T-cell (primary cell): ENCODE measurements around the gene SULT1E1. TPM values are rescaled to one million over a fixed set of nuclear protein-coding genes. Genes with fewer than 3 reads are reported as not detected.
"Not testable (repeated sequence)": the region's sequence is repeated elsewhere in the genome, so short reads cannot be mapped to it uniquely, and the experiment has no call there.

Experiments used
- ATAC-seq, 4 experiments: fragments of 200-7000 bp in 3 of 4; fragments of 150-1000 bp in 1 of 4; cut with Tn5 transposase; replicated peaks in 1 of 4; 1 replicate in 3 of 4; 2 replicates in 1 of 4; pipeline ENCODE4 v1.10.0; 2021; ENCODE audit warnings: moderate library complexity in 3 of 4, mild to moderate bottlenecking in 2 of 4, moderate number of reproducible peaks in 1 of 4
- CTCF ChIA-PET, 2 donors: fragments of 300-600 bp; sonication (Branson Sonifier 250); formaldehyde crosslinking; loops; one replicate each; lab custom pipeline; 2022; ENCODE audit warnings: antibody characterized with exemption in 2 of 2; lab: Charles Lee
- POLR2A ChIA-PET, 2 donors: fragments of 300-600 bp; sonication (Branson Sonifier 250); formaldehyde crosslinking; loops; one replicate each; lab custom pipeline; 2022; ENCODE audit warnings: antibody characterized with exemption in 2 of 2; lab: Charles Lee
- DNase-seq, 35 experiments: peaks; one replicate each; pipeline versions ENCODE4 v3.0.0 to v3.0.0-alpha.2; 2013 to 2023
- H3K27ac ChIP-seq: one replicate; pipeline ENCODE4 v1.5.1; 2013; ENCODE audit warnings: low read length
- H3K27me3 ChIP-seq, 2 experiments: replicated peaks in 1 of 2; 1 replicate in 1 of 2; 2 replicates in 1 of 2; pipeline versions ENCODE4 v1.6.1 to v1.7.0; 2013; ENCODE audit warnings: low read length in 1 of 2, mixed read lengths in 1 of 2; ENCODE audit not compliant: control insufficient read depth in 2 of 2, insufficient read depth in 2 of 2; ENCODE audit errors: extremely low read depth in 1 of 2
- H3K36me3 ChIP-seq, 2 donors: 1 replicate in 1 of 2; 2 replicates in 1 of 2; pipeline versions ENCODE4 v1.6.1 to v1.7.0; 2013; ENCODE audit warnings: low read length in 1 of 2; ENCODE audit not compliant: control insufficient read depth in 2 of 2, insufficient read depth in 1 of 2; ENCODE audit errors: extremely low read depth in 1 of 2
- H3K4me1 ChIP-seq, 2 experiments: 1 replicate in 1 of 2; 2 replicates in 1 of 2; pipeline versions ENCODE4 v1.6.1 to v1.7.0; 2013; ENCODE audit warnings: low read length in 2 of 2, mixed read lengths in 1 of 2; ENCODE audit not compliant: insufficient read depth in 2 of 2, control insufficient read depth in 1 of 2; ENCODE audit errors: extremely low read depth in 1 of 2
- H3K4me3 ChIP-seq, 2 donors: 1 replicate in 1 of 2; 2 replicates in 1 of 2; pipeline versions ENCODE4 v1.5.1 to v1.7.0; 2013; ENCODE audit warnings: mild to moderate bottlenecking in 2 of 2, low read length in 1 of 2, moderate library complexity in 1 of 2; ENCODE audit not compliant: control insufficient read depth in 1 of 2; ENCODE audit errors: extremely low read depth in 1 of 2
- H3K9me3 ChIP-seq: 2 replicates; pipeline ENCODE4 v1.7.0; 2013
- H3K27ac Mint-ChIP-seq, 2 donors: one replicate each; pipeline ENCODE4 v1.8.0; 2020 to 2021; ENCODE audit warnings: mild to moderate bottlenecking in 2 of 2, mixed read lengths in 2 of 2
- H3K27me3 Mint-ChIP-seq, 2 donors: one replicate each; pipeline ENCODE4 v1.8.0; 2021 to 2022; ENCODE audit warnings: mixed read lengths in 2 of 2
- H3K36me3 Mint-ChIP-seq: one replicate; pipeline ENCODE4 v1.8.0; 2021; ENCODE audit warnings: mixed read lengths
- H3K4me1 Mint-ChIP-seq, 3 donors: one replicate each; pipeline ENCODE4 v1.8.0; 2020 to 2022; ENCODE audit warnings: mixed read lengths in 3 of 3, mild to moderate bottlenecking in 1 of 3
- H3K4me3 Mint-ChIP-seq, 3 donors: one replicate each; pipeline ENCODE4 v1.8.0; 2020 to 2022; ENCODE audit warnings: mild to moderate bottlenecking in 3 of 3, mixed read lengths in 3 of 3, moderate library complexity in 3 of 3
- H3K9me3 Mint-ChIP-seq, 3 donors: one replicate each; pipeline ENCODE4 v1.8.0; 2020 to 2022; ENCODE audit warnings: mixed read lengths in 3 of 3
- WGBS: methylation state at CpG from one replicate; pipeline ENCODE4 v1.1.5; 2013; ENCODE audit warnings: missing lambda C conversion rate; ENCODE audit not compliant: insufficient coverage; 5-methylcytosine and 5-hydroxymethylcytosine counted together
- total RNA-seq, 35 experiments: library from RNA in 6 of 35; stranded (reverse) in 6 of 35; fragments of 120-200 nt in 1 of 35; gene quantifications; one replicate each; pipeline versions ENCODE4 v1.2.1 to v1.2.4 and lab custom pipeline; 2013 to 2026

Gene SULT1E1
- total RNA-seq, 5 donors from 2014 or later (not counting 1 experiment from before 2014, with no cell fraction given): not detected

DNA sequence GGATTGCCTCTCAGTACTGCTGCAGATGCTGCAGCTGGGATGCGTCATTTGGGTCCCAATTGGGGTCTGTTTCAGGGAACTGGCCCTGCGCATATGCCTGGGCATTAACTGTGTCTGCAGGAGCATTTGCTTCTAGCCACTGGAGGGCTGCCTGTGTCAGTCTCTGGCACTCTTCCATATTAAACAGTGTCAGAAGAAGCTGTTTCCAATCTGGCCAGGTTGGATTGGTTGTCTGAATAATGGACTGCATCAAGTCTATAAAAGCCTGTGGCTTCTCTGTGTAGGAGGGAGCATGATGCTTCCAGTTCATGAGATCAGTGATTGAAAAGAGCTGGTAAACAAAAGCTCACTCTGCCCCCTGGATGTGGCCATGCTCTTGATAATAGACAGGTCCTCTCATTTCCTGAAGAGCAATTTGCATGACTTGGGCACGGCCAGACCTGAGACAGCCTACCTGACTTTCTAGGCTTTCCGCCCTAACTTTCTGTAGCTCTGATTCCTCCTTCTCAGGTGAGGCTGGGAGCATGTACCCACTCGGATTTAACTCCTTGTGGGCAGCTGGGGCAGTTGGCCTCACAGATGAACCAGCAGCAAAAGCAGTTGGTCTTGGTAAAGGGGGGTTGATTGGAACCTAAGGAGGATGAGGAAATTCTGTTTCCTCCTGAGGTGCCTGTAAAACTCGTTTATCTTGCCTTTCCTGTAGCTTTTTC is 29.2 kb downstream of the SULT1E1 start:
- no peaks in the 10 kb centered on the region for H3K27me3 Mint-ChIP-seq
- ChIA-PET CTCF (interaction anchor here in 1 of 2 donors (0.6 to 1.4 kb wide), 2 partner anchors 50 to 202 kb away, joined by 3 to 7 read pairs; no protein-coding TSS in a partner anchor), POLR2A (no interaction called here)
- H3K4me3 ChIP-seq: no peak overlapping the region
- WGBS: 53% methylated on average over 6 of the region's 6 CpGs
- H3K9me3 ChIP-seq: no peaks in the 10 kb centered on the region
- peaks cover 3 to 13% of the 10 kb centered on the region in 2 experiments for H3K4me1 ChIP-seq
- peaks cover 12 to 21% (median 13%) of the 10 kb centered on the region in 3 donors for H3K4me1 Mint-ChIP-seq
- H3K27ac ChIP-seq: no peak overlapping the region
- H3K27me3 ChIP-seq: peaks cover 0 to 4% of the 10 kb centered on the region in 2 experiments
- H3K36me3 ChIP-seq: no peaks in the 10 kb centered on the region
- H3K9me3 Mint-ChIP-seq: no peaks in the 10 kb centered on the region
- H3K36me3 Mint-ChIP-seq: no peaks in the 10 kb centered on the region
- ATAC-seq (peak in 2 of 4 experiments; percentile 34 to 35), DNase-seq (peak in 3 of 35 experiments; percentile 7 to 13 (median 8))
- no peak overlapping the region for H3K27ac Mint-ChIP-seq
- H3K4me3 Mint-ChIP-seq: peak overlapping the region in 2 of 3 donors; percentile 80 to 83

DNA sequence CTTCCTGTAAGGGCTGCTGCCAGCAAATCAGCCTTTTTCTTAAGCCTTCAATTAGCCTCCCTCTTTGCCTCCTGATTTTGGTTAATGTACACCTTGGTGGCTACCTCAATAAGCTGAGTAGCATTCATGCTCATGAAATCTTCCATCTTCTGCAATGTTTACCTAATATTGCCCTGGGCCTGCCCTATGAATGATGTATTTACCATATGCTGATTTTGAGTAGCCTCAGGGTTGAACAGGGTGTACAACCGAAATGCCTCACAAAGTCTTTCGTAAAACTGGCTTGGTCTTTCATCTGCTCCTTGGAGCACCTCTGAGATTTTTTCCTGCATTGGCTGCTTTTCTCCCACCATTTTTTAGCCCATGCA is 29.8 kb downstream of the SULT1E1 start:
- Mint-ChIP-seq H3K27me3 (no peaks in the 10 kb centered on the region), H3K27ac (no peak overlapping the region), H3K9me3 (no peaks in the 10 kb centered on the region), H3K4me1 (peaks cover 12 to 24% (median 14%) of the 10 kb centered on the region in 3 donors), H3K36me3 (no peaks in the 10 kb centered on the region), H3K4me3 (no peak overlapping the region)
- POLR2A ChIA-PET: no interaction called here
- Histone ChIP-seq H3K4me3 (no peak overlapping the region), H3K27me3 (peaks cover 0 to 4% of the 10 kb centered on the region in 2 experiments), H3K9me3 (no peaks in the 10 kb centered on the region), H3K36me3 (no peaks in the 10 kb centered on the region), H3K4me1 (peaks cover 3 to 13% of the 10 kb centered on the region in 2 experiments), H3K27ac (no peak overlapping the region)
- ATAC-seq: no peak
- whole genome bisulfite sequencing: 94% methylated on average over 2 of the region's 2 CpGs
- CTCF ChIA-PET: interaction anchor here in 1 of 2 donors (1.4 kb wide), 1 partner anchor 51 kb away, joined by 7 read pairs; no protein-coding TSS in a partner anchor
- no peak for DNase-seq

DNA sequence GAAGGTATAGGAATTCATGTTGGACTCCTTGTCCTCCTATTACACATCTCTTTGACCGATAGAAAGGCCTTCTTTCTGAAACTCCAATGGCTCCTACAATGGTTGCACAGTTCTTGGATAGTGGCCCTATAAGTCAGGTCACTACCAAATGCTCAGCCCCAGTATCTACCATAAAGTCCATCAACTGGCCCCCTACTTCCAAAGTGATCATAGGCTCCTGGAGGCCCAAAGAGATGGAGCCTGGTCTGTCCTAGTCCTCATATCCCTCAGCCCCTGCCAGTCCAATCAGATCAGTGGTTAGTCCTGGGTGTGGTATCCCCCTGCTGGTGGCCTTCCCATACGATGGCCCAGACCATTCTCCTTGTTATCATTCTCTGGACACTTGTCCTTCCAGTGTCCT is 30.3 kb downstream of the SULT1E1 start:
- Mint-ChIP-seq H3K4me1 (peaks cover 14 to 28% (median 19%) of the 10 kb centered on the region in 3 donors), H3K27ac (no peak overlapping the region), H3K27me3 (no peaks in the 10 kb centered on the region)

DNA sequence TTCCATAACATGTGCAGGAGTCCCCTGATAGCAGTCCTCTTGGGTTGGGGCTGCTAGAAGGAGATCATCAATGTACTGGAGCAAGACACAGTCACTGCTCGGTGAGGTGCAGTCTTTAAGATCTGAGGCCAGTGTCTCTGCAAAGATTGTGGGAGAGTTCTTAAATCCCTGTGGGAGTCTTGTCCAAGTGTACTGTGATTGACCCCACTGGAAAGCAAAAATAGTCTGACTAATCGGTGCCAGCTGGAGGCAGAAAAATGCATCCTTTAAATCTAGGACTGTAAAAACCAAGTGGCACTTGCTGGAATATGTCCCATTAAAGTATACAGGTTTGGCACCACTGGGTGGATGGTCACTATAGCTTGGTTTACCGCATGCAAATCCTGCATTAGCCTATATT is 31.1 kb downstream of the SULT1E1 start:
- whole genome bisulfite sequencing: 94% methylated on average over 2 of the region's 3 CpGs
- no peaks in the 10 kb centered on the region for H3K27me3 Mint-ChIP-seq
- peaks cover 3 to 13% of the 10 kb centered on the region in 2 experiments for H3K4me1 ChIP-seq
- H3K9me3 Mint-ChIP-seq: no peaks in the 10 kb centered on the region
- H3K27ac ChIP-seq: no peak overlapping the region
- no peak overlapping the region for H3K27ac Mint-ChIP-seq
- H3K4me1 Mint-ChIP-seq: peaks cover 15 to 30% (median 21%) of the 10 kb centered on the region in 3 donors
- ChIA-PET POLR2A (no interaction called here), CTCF (no interaction called here)
- H3K4me3 ChIP-seq: no peak overlapping the region
- H3K36me3 ChIP-seq: no peaks in the 10 kb centered on the region
- no peaks in the 10 kb centered on the region for H3K36me3 Mint-ChIP-seq
- H3K4me3 Mint-ChIP-seq: no peak overlapping the region
- DNase-seq (no peak), ATAC-seq (no peak)
- H3K27me3 ChIP-seq: peaks cover 0 to 4% of the 10 kb centered on the region in 2 experiments
- H3K9me3 ChIP-seq: no peaks in the 10 kb centered on the region

More for the DNA sequence above, 30.3 kb downstream of the SULT1E1 start:
- CTCF ChIA-PET: no interaction called here
- H3K36me3 ChIP-seq: no peaks in the 10 kb centered on the region
- ATAC-seq: no peak
- H3K36me3 Mint-ChIP-seq: no peaks in the 10 kb centered on the region
- H3K4me3 Mint-ChIP-seq: no peak overlapping the region
- POLR2A ChIA-PET: no interaction called here
- no CpG with 5 or more reads among the region's 2 CpGs for WGBS
- H3K9me3 Mint-ChIP-seq: no peaks in the 10 kb centered on the region
- DNase-seq: no peak
- no peak overlapping the region for H3K27ac ChIP-seq
- no peaks in the 10 kb centered on the region for H3K9me3 ChIP-seq
- peaks cover 3 to 13% of the 10 kb centered on the region in 2 experiments for H3K4me1 ChIP-seq
- H3K27me3 ChIP-seq: peaks cover 0 to 4% of the 10 kb centered on the region in 2 experiments
- no peak overlapping the region for H3K4me3 ChIP-seq

DNA sequence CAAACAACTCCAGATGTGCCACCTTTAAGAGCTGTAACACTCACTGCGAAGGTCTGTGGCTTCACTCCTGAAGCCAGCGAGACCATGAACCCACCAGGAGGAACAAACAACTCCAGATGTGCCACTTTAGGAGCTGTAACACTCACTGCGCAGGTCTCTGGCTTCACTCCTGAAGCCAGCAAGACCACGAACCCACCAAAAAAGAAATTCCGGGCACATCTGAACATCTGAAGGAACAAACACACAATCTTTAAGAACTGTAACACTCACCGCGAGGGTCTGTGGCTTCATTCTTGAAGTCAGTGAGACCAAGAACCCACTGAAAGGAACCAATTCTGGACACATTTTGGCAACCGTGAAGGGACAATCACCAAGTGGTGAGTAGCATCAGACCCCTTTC is 34.9 kb downstream of the SULT1E1 start:
- ATAC-seq, H3K36me3 Mint-ChIP-seq, H3K27ac ChIP-seq, DNase-seq, H3K9me3 ChIP-seq, POLR2A ChIA-PET, H3K36me3 ChIP-seq, H3K4me1 ChIP-seq, H3K27me3 ChIP-seq, H3K27me3 Mint-ChIP-seq, H3K9me3 Mint-ChIP-seq: not testable (repeated sequence)
- Mint-ChIP-seq H3K4me3 (peak overlapping the region in 2 of 3 donors; percentile 9 to 58), H3K27ac (peak overlapping the region in 1 of 2 donors; percentile 44), H3K4me1 (peaks cover 9 to 21% (median 17%) of the 10 kb centered on the region in 3 donors)
- H3K4me3 ChIP-seq: peak overlapping the region in 1 of 2 donors; percentile 21
- CTCF ChIA-PET: interaction anchor here (0.6 to 2.3 kb wide), 6 partner anchors 52 to 1424 kb away, joined by 3 to 7 read pairs (median 3); no protein-coding TSS in a partner anchor
- WGBS: 46% methylated on average over 8 of the region's 8 CpGs

DNA sequence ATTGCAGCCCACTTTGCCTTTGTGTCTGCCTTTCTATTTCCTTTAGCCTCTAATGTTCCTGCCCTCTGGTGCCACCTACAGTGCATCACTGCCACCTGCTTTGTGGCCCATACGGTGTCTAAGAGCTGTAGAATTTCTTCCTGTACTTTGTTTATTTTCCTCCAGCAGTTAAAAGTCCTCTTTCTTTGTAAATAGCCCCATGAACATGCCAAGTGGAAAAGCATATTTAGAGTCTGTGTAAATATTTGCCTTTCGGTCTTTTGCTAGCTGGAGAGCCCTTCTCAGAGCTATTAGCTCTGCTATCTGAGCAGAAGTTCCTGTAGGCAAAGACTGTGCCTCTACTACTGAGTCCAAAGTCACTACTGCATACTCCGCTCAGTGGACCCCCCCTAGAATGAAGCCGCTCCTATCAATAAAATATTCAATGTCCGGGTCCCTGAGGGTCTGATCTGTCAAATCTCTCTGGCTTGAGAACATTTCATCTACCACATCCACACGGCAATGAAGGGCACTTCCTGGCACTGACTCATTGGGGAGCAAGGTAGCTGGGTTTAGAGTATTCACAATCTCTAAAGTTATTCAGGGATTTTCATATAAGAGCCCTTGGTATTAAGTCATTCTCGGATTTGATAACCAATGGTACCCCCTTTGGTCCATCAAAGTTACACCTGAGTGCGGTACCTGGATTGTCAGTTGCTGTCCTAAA is 36.3 kb downstream of the SULT1E1 start:
- ChIA-PET CTCF (interaction anchor here (0.6 to 2.3 kb wide), 27 partner anchors 8 to 142 kb away, joined by 3 to 12 read pairs (median 4); no protein-coding TSS in a partner anchor), POLR2A (interaction anchor here in 1 of 2 donors (0.6 kb wide), 1 partner anchor 49 kb away, joined by 3 read pairs; no protein-coding TSS in a partner anchor)
- H3K27ac ChIP-seq: no peak overlapping the region
- no peaks in the 10 kb centered on the region for H3K27me3 Mint-ChIP-seq
- peaks cover 9 to 18% (median 17%) of the 10 kb centered on the region in 3 donors for H3K4me1 Mint-ChIP-seq
- H3K36me3 Mint-ChIP-seq: no peaks in the 10 kb centered on the region
- WGBS: 61% methylated on average over 5 of the region's 8 CpGs
- H3K9me3 Mint-ChIP-seq: no peaks in the 10 kb centered on the region
- no peak overlapping the region for H3K4me3 ChIP-seq
- H3K36me3 ChIP-seq: no peaks in the 10 kb centered on the region
- H3K4me3 Mint-ChIP-seq: no peak overlapping the region
- H3K4me1 ChIP-seq: peaks cover 0 to 8% of the 10 kb centered on the region in 2 experiments
- ATAC-seq: peak; percentile 87 to 99 (median 94)
- H3K27me3 ChIP-seq: no peaks in the 10 kb centered on the region
- peak in 34 of 35 experiments; percentile 15 to 68 (median 48) for DNase-seq
- H3K9me3 ChIP-seq: no peaks in the 10 kb centered on the region
- H3K27ac Mint-ChIP-seq: peak overlapping the region; percentile 5 to 75
